HG02840 (cell line): ENCODE results near the gene NR1D1.
A peak's percentile ranks its signal among the peaks of the same experiment; 100 is the strongest.

Experiments used
- ATAC-seq: cut with Tn5 transposase; IDR thresholded peaks from one replicate; pipeline ENCODE4 v1.9.1; 2021; ENCODE audit warnings: mild to moderate bottlenecking, moderate library complexity, moderate number of reproducible peaks; ENCODE audit not compliant: unreplicated experiment, low FRiP score

NR1D1 gene

GRCh38 chr17:40112191-40112711 is 11.9 kb upstream of the NR1D1 start:
- no peak for ATAC-seq

DNA sequence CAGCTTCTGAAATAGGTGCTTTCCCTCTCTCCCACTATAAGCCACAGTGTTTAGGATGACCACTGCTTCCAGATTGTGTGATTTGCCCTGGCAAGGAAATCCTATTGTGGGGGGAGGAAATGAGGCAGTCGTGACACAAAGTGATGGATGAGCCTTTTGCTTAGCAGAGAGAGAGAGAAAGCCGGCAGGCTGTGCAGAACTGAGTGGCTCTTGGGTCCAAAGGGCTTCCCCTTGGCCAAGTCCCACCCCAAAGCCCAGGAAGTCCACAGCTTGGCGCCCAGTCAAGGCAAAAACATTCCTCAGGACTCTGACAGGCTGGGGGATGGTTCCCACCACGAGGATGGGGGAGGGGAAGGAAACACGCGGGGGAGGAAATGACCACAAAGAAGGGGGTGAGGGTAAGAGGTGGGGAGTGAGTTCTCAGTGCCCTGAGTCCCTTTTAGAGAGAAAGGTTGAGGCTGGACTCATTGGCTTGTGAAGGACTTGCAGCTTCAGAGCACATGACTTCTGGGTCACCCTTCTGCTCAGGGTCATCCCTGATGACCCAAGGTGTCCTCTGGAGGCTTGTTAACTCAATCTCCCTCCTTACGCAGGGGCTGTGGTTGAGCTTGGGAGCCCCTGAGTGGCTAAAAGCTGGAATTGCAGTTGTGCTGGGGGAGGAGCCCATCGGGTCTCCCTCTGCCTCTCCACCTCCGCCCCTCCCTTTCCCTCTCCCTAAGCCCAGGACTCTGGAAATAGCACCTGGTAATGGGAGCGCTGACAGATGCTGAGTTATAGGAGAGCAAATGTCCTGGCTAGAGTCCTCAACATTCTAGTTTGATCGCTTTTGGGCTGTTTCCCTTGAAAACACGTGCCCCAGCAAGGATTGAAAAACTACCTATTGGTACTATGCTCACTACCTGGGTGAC is 11.1 kb upstream of the NR1D1 start:
- no peak for ATAC-seq

DNA sequence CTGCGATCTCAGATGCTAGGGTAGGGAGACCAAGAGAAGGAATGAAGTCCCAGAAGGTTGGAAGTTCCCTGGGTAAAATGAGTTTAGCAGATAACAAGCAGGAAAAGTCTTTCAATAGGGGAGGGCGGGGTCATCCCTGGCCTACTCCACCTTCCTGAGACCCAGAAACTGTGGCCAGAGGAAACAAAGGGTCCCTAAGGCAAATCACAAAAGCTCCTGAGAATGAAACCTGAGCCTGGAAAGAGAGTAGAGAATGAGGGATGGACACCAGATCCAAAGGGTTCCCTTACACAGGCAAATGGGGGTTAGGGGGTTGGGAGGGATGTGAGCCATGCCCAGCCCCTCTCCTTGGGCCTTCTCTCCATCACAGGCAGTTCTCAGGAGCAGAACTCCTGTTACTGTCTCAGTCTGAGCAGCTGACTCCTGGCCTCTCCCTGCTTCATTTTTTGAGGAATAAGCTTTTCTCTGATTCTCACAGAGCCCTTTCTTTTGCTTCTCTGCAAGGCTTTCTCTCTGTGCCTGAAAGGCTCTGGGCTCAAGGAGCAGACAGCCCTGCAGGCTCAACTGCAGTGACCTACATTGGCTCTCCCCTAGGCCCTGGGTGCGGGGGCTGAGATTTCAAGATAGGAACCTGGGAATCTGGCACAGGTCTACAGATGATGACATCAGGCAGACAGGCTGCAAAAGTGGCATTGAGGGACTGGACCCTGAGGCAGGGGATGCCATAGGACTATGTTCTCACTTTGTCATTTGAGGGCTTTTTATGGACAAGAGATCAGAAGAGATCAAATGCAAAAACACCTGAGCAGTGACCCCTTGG is 9.8 kb upstream of the NR1D1 start:
- ATAC-seq = no peak

DNA sequence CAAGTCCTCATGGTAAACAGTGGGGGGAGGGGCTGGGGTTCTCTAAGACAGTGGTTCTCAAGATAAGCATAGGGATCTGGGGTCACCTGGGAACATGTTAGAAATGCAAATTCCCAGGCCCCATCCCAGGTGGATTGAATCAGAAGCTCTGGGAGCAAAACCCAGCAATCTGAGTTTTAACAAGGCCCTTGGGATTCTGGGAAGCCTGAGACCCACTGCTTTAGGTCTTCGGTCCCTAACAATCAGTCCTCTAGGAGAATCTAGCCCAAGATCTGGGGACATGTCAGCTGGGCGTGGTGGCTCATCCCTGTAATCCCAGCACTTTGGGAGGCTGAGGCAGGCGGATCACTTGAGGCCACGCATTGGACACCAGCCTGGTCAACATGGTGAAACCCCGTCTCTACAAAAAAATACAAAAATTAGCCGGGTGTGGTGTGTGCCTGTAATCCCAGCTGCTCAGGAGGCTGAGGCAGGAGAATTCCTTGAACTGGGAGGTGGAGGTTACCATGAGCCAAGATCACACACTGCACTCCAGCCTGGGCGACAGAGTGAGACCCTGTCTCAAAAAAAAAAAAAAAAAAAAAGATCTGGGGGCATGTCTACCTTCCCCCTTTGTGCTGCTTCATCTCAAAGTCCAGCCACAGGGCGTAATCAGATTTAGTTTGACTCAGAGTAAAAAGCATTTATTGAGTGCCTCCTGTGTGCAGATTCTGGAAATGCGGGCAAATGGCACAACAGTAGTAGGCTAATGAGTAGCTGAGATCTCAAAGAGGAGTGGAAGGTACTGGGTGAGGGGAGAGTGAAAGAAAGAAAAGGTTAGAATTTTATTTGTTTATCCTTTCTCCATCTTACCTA is 8.8 kb upstream of the NR1D1 start:
- ATAC-seq = no peak

DNA sequence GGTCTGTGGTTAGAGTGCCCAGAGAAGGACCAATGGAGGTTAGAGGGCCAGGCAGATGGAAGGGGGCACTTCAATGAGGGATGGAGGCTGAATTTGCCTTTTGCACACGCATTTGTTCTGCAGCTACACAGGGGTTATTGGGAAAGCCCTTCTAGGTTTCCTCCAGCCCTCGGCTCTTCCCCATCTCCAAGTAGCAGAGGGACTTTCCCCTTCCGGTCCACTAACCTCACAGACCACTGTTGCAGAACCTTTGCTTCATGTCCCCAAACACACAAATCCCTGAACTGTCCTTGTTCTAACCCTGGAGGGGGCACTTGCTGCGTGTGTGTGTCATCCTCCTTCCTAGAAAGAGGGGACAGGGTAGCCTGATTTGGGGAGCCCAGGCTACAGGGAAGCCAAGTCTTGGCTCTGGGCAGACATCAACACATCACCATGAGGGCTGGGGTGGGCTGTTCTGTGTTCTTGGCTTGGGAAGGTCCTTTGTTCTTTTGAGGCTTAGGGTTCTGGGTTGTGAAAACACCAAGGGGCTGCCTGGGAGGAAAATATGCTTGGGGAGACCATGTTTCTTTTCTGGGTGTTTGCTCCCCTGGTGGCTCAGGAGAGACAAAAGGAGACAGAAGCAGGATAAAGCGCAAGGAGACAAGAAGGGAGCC is 7.3 kb upstream of the NR1D1 start:
- no peak for ATAC-seq

- ATAC-seq = no peak
Observed at GRCh38 chr17:40106760-40107521, 6.6 kb upstream of the NR1D1 start.

DNA sequence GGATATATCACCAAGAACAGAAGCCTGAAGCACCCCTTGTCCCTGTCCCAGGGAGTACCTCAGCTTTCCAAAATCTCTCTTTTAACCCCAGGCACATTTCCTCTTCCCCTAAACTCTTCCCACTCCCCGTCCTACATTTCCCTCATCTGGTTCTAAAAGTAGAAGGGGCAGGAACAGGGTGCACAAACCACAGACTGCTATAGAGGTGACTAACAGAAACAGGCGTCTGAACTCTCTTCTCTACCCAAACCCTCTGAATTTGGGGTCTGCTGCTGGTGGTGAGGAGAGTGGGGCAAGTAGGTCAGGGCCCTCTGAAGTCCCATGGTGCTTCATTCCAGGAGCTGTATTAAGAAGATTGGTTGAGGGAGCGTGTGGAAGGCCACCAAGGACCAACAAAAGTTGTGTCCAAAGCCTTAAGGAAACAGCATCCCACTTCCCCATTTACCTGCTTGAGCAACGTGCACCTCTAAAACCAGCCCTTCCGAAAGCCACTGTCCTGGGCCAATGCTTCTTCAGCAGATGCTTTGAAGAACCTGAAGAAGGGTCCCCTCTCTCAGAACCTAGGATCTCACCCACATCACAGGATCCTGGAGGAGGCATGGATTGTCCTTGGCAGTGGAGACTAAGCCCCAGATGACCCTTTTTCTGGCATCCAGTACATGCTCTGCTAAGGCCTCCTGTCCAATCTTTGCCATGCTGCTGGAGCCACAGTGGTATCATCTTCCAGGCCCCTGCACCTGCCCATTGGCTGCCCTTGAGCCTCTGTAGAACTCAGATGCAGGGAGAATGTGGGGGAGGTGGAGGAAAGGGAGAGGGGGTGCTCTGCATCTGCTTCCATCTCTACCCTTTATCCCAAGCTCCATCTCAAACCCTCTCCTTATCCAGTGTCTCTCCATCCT is 5.7 kb upstream of the NR1D1 start:
- ATAC-seq = no peak

- ATAC-seq = no peak
Observed at GRCh38 chr17:40104594-40105486, 4.5 kb upstream of the NR1D1 start.

GRCh38 chr17:40103688-40104087 is 3.3 kb upstream of the NR1D1 start:
- no peak for ATAC-seq

DNA sequence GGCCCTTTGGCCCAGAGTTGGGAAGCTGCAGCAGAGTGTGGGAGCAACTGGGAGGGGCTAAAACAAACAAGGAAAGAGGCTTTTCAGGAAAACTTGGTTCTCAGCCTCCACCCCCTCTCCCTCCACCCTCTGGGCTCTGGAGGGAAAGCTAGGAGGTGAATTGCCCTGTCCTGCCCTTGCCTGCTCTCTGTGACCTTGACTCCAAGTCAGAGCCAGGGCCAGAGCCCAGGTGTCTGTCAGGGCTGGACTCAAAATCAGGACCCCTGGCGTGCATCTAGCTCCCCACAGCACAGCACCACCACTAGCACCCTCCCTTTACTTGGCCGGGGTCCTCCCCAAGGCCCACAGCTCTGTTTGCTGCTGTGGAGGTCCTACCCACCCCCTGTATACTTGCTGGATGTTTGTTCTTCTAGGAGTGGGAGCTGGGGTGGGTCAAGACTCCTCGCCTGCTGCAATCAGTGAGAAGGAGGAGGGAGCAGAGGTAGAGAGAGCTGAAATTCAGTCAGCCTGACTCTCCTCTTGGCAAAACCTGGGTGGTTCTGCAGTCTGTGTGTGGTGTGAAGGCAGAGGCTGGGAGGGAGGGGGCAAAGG is 2.8 kb upstream of the NR1D1 start:
- no peak for ATAC-seq

DNA sequence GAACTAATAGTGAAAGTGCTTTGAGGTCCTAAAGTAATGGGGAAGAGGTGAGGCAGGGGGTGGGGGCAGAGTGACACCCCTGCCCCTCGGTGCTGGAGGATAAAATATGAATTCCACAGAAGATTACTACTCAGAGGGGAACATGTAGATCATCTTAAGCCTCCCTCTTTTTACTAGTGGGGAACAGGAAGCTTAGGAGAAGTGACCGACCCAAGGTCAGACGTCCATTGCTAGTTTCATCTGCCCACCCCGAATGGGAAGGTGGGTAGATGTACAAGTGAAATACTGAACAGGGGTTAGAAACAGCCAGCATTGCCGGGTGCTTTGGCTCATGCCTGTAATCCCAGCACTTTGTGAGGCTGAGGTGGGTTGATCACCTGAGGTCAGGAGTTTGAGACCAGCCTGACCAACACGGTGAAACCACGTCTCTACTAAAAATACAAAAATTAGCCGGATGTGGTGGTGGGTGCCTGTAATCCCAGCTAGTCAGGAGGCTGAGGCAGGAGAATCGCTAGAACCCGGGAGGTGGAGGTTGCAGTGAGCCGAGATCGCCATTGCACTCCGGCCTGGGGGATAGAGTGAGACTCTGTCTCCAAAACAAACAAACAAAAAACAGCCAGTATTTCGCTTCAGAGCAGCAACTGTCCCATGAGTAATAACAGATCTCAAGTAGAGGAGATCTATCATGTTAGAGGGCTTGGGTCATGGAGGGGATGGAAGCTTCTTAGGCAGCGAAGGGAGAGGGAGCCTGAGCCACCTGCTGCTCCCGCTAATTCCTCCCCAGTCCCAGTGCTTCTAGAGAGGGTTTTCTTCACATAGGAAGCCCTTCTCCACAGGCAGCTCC is 1.2 kb upstream of the NR1D1 start:
- no peak for ATAC-seq

- no peak for ATAC-seq
Observed at GRCh38 chr17:40100669-40101366, 429 bp upstream of the NR1D1 start.

GRCh38 chr17:40099619-40100418 is 570 bp downstream of the NR1D1 start:
- ATAC-seq = no peak

DNA sequence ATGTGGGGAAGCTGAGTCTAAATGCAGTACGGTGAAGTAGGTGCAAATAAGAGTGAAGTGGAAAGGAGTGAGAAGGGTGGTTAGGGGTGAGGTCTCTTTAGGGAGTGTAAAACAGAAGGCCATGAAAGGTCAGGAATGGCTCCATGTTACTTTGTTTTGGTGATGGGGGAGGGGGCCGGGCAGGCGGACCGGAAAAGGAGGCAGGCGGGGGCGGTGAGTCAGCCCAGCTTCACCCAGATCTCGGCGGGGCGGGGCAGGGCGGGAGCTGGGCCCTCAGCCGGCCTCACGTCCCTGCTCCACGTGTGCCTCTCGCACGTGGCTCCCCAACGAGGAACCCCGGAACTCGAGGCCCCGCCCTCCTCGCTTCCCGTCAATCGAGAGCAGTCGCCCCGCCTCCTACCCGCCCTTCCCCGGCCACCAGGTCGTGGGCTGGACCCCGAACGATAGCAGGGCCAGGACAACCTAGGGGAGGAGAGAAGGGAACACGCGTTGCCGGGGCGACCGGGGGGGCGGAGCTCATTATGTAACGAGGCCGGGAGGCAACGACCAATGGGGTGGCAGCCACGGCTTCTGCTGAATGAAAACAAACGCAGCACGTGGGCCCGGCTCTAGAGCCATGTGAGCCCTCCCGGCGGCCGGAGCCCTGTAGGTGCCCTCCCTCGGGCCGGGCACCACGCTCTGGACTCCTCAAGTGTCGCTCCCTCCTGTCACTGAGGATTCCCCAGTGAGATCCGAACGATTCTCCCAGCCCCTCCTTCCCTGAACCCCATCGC is 1.4 kb downstream of the NR1D1 start:
- ATAC-seq = peak; percentile 58
